22Rv1 (cell line): ENCODE measurements around the gene CASK.
"Not testable (repeated sequence)": the region's sequence is repeated elsewhere in the genome, so short reads cannot be mapped to it uniquely, and the experiment has no call there.

Experiments used
- H3K27ac ChIP-seq: fragments of 450-650 bp; 2 replicates; pipeline ENCODE4 v1.5.1; 2017
- CTCF ChIP-seq: fragments of 450-650 bp; IDR thresholded peaks from 2 replicates; pipeline ENCODE4 v1.5.1; 2017; ENCODE audit warnings: mild to moderate bottlenecking
- ZFX ChIP-seq: fragments of 450-650 bp; IDR thresholded peaks from 2 replicates; pipeline ENCODE4 v1.6.1; 2017; ENCODE audit warnings: antibody characterized with exemption, borderline replicate concordance

Gene CASK

DNA sequence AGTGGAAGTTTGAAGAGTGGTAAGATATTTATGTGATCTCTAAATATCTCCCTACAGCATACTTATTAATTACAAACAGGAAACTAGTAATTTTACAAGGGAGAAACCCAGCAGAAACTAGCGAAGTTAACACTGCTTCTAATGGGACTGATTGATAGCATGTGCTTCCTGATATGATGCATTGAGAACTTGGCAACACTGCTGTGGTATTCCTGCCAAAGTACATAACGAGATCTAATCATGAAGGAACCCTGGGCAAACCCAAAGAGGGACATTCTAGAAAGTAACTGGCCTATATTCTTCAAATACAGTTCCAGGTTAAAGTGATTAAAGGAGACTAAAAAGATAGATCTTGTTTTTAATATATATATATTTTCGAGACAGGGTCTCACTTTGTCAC, 239.2 kb downstream of the CASK start:
- TF ChIP-seq ZFX = no peak
- TF ChIP-seq CTCF = no peak
- no peak overlapping the region for H3K27ac ChIP-seq

DNA sequence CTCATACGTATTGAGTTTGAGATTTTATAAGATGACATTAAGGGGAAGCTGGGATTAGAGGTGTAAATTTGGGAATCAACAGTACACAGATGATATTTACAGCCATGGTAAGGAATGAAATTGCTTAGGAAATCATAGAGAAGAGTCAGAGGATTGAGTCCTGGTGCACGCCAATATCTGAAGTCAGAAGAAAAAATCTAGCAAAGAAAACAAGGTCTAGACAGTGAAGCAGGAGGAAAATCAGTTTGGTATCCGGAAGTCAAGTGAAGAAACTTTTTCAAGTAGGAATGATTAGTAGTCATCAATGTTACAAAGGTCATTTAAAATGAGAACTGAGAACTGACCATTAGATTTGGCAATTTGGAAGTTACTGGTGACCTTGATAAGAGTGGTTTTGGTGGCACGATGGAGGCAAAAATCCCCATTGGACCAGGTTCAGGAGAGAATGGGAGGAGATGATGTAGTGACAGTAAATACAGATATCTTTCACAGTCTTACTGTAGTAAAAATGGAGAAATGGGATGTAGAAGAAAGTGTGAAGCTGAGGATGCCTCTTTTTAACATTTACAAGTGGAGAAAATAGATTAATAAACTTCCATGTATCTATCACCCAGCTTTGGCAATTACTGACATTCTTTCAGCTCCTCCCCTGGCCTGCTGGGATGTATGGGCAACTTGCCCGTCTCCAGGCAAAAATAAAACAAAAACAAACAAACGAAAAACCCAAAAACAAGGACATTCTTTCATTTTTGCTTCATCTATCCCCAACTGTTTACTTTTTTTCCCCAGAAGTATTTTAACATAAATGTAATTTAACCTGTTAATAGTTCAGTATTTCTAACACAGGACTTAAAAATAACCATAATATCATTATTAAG, 245.9 kb downstream of the CASK start:
- no peak overlapping the region for H3K27ac ChIP-seq
- TF ChIP-seq ZFX (no peak), CTCF (no peak)

DNA sequence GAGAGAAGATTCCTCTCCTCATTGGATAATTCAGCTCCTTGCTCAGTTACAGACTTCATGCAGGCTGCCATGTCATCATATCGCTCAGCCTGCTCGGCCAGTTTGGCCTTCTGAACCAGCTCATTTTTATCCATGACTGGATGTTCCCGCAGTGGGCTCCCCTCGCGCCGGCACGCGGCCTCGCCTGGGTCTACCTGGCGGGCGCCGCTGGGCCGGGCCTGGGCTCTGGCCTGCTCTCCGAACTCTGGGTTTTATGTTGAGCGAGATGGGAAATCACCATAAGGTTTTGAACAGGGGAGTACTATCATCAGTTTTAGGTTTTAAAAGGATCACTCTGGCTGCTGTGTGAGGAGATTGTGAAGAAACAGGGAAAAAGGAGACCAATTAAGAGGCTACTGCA, 247.0 kb downstream of the CASK start:
- H3K27ac ChIP-seq = not testable (repeated sequence)

- TF ChIP-seq CTCF = no peak
- no peak for TF ChIP-seq ZFX
- H3K27ac ChIP-seq = no peak overlapping the region
Observed at GRCh38 chrX:41672643-41673042, 250.7 kb downstream of the CASK start.

- no peak overlapping the region for H3K27ac ChIP-seq
- TF ChIP-seq ZFX (no peak), CTCF (no peak)
Observed at GRCh38 chrX:41671082-41671481, 252.3 kb downstream of the CASK start.

DNA sequence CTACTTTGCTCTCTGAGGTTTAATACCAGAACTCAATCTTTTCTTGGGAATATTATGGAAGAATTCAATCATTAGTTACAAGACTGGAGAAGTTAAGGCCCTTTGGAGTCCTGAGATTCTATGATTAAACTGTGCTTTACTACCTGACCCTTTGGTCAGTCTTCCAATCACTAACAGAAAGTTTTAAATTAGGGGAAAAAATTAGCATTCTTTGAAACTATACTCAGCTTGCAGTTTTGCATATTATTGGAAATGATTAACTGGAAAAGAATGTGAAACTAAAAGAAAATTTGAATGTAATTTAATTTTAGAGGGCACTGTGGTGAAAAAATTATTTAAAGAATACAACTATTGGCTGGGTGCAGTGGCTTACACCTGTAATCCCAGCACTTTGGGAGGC, 253.2 kb downstream of the CASK start:
- no peak overlapping the region for H3K27ac ChIP-seq
- TF ChIP-seq CTCF (no peak), ZFX (no peak)

DNA sequence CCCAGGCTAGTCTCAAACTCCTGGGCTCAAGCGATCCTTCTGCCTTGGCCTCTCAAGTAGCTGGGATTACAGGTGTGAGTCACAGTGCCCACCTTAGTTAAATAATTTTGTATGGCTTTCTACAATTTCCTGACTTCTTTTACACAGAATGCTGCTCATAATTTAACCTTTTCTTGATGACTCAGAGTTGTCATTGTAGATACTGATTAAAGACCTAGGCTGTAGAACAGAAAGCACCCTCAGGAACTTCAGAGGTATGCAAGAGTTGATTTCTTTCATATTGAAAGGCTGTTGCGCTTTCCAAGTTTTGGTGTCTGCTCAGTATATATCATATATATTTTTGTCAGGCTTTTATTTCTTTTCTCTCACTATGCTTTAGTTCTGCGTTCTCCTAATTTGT, 255.7 kb downstream of the CASK start:
- TF ChIP-seq ZFX = no peak
- TF ChIP-seq CTCF = no peak

GRCh38 chrX:41666251-41666650, 257.1 kb downstream of the CASK start:
- TF ChIP-seq CTCF (no peak), ZFX (no peak)
- H3K27ac ChIP-seq = no peak overlapping the region

More for the DNA sequence above, 255.7 kb downstream of the CASK start:
- H3K27ac ChIP-seq = no peak overlapping the region
